GM18870 (cell line): ENCODE results near the gene RPL34.
"Not testable (repeated sequence)": the region's sequence is repeated elsewhere in the genome, so short reads cannot be mapped to it uniquely, and the experiment has no call there.

Experiments used
- ATAC-seq: cut with Tn5 transposase; IDR thresholded peaks from one replicate; pipeline ENCODE4 v1.9.1; 2021; ENCODE audit warnings: moderate library complexity; ENCODE audit not compliant: unreplicated experiment

The RPL34 gene

DNA sequence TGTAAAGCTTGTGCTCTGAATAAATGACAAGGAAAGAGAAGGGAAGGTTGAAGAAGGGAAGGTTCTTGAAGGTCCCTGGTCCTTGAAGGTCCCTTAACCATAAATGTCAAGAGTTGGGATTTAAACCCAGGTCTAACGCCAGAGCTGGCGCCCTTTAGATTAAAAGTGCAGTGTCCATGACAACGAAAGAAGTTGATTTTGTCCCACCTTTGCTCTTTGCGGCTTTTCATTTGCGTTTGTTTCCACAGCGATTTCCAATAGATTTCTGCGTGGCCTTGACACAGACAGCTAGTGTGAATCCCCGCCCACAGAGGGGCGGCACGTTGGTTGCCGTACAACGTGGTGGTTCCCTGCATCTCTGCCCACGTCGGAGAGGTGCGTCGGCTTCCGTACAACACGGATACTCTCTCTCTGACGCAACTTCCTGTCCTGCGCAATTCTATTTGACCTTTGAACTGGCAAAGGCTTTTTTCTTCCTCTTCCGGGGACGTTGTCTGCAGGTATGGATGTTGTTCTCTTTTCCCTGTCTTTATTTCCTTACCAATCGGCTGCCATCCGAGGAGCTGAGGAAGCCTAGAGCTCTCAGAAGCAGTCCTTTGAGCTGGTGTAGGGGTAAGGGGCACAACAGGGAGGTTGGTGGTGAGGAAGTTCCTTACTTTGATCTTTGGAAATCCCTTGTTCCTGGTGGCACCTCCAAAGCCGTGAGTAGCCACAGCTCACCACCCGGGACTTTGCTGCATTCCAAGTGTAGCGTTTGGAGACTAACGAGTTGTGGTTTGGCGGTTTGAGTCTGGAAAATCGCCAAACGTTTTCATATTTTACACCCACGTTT lies at the start of gene RPL34:
Gene RPL34 (plus strand): TSS at position 476 of the 832 bp plus-strand sequence. CDS start 1,384 bp downstream, outside the sequence.
- ATAC-seq: peak; percentile 99

DNA sequence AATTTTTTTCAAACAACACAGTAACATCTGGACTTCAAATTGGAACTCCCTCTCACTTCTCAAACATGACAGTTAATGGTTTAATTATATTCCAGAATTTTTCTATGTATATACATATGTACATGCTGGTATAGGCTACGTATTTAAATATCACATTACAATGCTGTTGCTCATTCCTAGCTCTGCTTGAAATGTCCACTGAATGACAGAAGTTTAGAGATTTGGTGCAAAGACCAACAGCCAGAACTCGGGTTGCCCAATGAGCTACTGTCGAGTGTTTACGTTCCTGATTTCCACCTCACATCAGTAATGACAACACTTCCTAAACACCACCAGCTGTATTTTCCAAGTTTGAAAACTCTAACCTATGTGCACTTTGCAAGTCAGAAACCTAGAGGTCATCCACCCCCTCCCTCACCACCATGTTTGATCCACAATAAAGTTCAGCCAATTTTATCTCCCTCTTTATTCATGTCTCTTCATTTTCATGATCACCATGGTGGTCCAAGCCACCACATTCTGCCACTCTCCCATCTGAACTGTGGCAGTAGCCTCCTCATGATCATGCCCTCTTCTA lies 49.3 kb upstream of the RPL34 start:
- ATAC-seq: no peak

DNA sequence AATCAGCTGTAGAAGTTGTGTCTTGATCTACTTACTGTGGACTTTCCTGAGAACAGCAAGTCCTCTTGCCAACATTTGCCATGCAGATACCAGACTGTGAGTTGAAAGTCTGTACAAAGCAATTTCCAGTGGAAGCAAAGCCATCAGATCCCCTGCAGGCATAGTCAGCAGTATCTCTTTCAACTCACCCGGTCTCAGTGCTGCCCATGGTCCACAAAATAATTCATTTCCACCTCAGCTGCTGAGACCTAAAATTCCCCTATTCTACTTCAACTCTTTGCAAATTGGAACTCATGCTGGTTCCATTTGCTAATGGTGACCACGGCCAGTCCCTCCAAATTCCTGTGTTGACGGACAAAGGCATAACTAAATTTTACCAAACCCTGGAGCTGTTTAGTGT lies 46.0 kb upstream of the RPL34 start:
- ATAC-seq: no peak

DNA sequence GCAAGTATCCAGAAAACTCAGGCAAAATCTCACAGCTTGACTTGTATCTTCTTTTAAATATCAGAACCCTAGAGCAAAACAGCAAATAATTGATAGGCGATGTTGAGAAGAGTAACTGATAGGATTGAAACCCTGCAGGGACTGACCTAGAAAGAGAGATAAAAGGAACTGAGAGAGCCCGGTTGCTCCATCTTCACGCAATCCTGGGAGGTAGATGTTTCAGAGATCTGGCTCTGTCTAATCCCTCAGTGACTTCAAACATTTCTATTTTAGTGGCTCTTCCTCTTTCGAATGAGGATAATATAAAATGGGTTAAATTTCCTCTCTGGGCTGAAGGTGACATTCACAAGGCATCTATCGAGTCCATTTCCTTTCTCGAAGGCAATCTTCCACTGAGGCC lies 39.3 kb upstream of the RPL34 start:
- ATAC-seq: no peak

DNA sequence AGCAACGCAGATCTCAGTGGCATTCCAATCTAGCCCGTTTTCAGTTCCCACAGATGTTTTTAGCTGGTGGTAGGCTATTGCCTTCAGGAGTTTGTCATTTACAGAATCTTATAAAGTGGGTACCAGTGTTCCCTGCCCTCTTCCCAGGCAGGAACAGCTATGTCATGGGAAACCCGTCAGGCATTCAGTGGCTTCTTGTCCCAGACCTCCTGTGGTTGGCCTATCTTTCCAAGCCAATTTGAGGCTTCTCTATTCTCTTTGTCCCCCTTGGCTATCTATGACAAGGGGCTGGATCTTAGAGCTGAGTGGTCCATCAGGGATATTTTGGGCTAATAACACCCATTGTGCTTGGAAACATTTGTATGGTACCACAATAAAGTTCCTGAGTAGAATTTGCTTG lies 33.6 kb upstream of the RPL34 start:
- no peak for ATAC-seq

DNA sequence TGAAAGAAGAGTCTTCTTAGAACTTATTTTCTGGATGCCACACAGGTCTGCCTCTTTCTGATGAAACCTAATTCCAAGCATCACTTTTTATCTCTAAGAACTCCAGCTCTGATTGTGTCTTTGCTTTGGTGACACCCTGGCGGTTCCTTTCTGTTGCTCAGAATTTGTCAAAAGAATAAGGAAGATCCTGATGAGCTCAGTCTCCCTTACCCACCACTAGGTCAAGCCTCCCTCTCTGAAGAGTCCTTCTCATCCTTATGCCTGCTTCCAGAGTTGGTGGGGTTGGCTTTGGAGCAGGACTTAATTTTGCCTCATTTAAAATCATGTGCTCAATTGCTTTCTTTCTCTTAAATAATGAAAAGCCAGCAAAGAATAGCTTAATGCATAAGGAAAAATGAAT lies 31.5 kb upstream of the RPL34 start:
- no peak for ATAC-seq

DNA sequence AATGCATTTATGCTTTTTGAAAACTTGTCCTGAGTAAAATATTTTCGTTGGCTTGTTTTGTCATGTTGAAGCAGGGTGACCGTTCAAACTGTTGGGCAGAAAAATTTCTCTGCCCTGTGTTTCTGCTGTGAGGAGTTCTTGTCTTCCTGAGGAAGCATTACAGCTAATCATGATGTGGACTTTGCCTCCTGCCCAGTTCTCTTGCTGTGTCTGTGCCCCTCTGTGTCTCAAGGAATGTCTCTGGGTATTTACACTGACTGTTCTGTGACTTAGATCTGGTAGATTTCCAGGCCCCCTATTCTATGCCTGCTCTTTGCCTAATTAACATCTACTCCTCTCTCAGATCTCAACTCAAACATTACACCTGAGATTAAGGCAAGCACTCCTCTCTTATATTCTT lies 30.4 kb upstream of the RPL34 start:
- ATAC-seq: no peak

DNA sequence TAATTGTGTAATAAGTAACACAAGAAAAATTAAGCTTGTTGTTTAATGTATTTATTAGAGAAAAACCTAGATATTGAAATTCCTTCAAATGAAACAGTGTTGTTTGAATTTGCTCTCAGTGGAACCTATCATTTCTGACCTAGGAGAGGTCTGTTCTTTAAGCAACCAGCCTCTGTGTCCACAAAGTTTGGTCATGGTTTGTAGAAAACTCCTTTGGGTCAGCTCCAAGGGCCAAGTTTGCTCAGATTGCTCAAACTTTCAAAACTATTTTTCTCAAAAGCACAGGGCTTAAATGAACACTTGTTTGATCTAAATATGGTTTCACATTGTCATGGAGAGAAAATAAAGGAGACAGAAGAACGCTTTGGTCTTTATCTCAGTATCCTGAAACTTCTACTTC lies 29.6 kb upstream of the RPL34 start:
- no peak for ATAC-seq

DNA sequence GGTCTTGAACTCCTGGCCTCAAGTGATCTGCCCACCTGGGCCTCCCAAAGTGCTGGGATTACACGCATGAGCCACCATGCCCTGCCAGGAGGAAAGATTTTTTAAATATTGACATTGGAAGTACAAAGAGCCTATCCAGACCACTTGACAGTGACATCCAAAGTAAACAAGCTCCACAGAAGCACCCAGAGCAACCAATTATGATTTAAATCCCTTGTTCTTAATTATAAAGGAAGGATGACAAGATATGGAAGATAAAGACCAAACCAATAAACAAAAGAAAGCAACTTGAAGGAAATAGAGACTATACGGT lies 27.7 kb upstream of the RPL34 start:
- no peak for ATAC-seq

DNA sequence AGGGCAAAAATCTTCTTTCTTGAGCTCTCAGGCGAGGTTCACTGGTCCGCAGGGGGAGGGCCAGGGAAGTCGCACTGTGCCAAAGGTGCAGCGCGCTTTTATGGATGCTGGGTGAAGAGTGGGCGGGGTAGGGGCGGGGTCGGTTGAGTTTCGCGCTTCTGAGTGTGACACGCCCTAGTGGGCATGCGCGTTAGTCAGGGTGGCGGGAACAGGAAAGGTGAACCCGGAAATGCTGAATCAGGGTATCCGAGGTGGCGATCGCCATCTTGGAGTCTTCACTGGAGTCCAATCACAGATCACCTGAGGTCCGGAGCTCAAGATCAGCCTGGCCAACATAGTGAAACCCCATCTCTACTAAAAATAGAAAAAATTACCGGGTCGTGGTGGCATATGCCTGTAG lies 26.1 kb upstream of the RPL34 start:
- ATAC-seq: not testable (repeated sequence)

DNA sequence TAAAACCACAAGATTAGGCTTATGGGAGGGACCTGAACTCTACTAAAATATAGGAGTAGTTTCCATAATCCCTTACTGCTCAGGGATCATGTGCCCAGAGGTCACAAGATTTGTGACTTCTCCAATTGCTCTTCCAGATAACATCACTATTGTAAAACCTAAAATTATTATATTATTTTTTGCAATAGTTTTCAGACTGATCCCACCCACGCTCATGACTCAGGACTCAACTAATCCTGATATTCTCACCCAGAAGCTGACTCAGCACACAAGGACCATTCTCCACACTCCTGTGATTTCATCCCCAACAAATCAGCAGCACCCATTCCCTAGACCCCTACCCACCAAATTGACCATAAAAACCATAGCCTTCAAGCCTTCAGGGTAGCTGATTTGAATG lies 24.0 kb upstream of the RPL34 start:
- no peak for ATAC-seq

DNA sequence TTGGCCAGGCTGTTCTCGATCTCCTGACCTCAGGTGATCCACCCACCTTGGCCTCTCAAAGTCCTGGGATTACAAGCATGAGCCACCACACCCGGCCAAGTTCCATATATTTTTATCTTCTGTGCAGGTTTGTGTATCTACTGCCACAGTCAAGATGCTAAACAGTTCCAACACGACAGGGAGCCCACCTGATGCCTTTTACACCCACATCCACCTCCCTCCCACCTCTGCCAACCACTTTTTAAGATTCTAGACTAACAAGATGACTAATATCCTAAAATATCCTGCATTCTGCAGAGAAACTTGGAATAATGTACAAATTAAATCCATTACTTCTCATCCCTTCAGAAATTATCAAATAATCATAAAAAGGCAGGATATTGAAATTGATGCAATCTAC lies 19.3 kb upstream of the RPL34 start:
- no peak for ATAC-seq

DNA sequence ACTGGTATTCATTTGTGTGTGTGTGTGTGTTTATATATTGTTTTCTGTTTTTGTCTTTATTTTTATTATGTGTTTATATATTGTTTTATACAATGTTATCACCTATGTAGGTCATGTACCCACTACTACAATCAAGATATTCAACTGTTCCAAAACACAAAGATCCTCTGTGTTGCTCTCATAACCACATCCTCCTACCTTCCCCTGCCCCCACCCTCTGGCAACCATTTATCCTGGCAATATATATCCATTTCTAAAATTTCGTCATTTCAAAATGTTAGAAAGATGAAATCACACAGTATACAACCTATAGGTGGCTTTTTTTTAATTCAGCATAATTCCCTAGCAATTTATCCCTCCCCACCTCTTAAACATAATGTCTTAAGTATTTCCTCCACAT lies 18.8 kb upstream of the RPL34 start:
- ATAC-seq: no peak

DNA sequence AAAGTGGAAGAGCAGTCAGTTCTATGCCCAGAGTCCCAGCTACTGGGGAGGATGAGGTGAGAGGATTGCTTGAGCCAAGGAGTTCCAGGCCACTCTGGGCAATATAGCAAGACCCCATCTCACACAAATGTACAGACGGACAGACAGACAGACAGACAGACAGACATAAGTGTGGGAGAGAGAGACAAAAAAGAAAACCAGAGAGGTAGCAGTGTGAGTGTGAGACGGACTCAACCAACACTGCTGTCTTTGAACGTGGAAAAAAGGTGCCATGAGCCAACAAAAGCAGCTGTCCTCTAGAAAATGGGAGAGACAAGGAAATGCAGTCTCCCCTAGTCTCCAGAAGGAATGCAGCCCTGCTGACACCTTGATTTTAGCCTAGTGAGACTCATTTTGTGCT lies 18.2 kb upstream of the RPL34 start:
- ATAC-seq: no peak

DNA sequence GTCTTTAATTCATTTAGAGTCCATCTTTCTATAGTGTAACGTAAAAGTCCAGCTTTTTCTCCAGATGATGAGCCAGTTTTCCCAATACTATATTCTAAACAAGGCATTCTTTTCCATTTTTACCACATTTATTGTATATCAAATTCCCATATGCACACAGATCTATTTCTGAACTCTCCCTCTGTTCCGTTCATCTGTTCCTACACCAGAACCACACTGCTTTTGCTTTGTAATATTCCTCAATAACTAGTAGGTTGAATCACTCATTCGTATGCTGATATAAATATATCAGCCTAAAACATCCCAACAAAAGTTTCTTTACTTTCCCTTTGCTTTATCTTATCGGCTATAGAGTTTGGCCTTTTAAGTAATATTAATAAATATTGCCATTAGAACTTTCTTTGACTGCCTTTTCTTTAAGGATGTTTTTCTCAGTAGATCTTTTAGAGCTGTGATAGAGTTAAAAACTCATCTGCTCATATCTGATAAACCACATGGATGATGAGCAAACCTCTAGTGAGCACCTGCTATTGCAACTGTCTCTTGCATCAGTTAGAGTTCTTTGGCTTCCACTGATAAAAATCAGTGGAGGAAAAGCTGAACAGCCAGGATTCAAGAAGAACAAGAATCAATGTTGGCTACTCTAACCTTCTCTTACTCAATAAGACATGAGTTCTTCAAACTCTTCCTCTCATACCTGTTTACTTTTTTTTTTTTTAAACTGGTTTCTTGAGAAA lies 13.1 kb upstream of the RPL34 start:
- ATAC-seq: no peak

DNA sequence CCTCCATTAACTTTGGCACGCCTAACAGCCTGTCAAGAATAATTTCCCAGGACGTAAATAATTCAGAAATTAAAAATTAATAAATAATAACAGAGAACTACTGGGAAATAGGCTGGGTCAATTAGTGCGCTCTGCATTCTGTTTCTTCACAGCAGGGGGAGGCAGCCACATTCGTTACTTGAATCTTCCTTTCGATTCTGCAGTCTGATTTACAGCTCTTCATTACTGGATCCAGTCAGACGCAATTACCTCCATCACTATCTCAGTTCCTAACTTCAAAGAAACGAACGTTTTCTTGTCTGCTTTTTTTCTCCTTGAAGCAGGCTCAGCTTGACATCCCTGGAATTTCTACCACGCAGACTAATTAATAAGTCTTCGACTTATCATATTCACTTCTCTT lies 9.0 kb upstream of the RPL34 start:
- ATAC-seq: no peak

DNA sequence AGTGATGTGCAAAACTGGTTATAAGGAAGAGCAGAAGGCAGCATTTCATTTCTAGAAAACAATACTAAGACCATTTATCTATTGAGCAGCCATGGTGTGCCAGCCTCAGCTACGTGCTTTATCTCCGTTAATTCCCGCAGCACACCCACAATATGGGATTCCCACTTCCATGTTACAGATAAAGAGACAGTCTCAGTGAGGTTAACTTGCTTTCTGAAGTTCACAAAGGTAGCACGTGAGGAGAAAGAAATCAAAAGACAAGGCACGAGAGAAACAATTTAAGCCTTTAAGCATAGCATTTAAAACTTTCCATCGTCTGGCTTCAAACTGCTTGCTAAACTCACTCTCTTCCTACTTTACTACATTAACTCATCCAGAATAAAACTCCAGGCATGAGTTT lies 8.0 kb upstream of the RPL34 start:
- no peak for ATAC-seq

DNA sequence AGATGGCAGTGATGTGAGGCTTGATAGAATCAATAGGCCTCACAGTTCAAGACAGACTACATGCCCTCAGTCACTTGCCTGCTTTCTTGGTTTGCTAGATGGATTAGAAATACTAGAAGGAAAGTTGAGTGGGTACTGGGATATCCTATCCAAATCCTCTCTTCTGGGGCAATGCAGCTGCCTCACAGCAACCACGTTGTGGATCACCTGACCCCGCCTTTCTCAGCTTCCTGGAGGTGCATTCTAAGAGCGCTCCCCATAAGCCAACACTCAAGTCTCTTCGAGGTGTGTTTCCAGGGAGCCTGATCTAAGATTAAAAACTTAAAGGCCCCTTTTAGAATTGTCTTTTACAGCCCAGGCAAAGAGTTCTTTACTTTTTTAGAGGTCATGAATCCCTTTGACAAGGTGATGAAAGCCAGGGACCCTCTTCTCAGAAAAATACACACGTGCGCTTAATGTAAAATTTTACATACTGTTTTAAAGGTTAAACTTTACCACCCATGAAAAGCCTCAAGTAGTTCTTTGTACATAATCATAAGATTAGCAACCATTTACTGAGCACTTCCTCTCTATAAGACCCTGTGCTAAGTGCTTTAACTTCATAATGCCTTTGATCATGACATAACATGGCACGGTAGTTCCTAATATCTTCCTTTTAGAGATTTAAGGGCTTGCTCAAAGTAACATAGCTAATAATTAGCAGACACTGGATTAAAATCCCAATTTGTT lies 840 bp upstream of the RPL34 start:
- ATAC-seq: peak; percentile 5

DNA sequence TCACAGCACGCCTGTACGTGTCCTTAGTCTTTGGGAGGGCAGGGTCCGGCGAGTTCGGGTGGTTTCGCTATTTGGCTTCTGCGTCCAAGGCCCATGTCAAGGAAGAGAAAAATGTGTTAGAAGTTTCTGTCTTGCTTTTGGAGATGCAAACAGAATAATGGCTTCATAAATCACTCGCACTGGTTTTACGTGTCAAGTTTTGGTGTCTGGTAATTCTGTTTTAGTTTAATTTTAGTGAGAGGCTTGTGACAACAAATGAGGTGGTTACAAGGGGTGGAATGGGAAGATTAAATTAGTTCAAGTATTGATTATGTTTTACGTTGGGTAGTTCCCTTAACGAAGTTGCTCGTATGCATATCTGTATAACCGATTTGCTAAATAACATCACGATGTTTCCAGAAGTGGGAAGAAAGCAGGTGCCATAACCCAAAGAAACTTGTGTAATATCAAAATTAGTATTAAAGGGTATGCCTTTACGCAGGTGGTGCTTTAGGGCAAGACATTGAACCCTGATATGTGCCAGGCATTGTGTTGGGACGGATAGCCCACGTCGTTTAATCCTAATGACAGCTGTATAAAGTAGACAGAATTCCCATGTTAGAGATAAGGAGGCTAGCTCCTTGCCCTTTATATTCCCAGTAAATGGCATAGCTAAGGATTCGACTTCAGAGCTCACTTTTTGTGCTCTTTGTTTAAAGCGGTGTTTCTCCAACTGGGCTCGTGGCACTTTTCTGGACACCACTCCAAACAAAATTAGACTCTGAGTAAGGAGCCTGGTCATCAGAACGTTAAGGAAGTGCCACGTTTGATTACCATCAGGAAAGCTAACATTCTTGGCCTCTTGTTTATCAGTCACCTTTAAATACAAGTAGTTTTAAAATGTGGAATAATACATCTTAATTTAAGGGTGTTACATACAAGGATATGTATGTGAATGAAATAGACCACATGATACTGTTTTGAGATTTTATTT lies 843 bp downstream of the RPL34 start:
- ATAC-seq: no peak

DNA sequence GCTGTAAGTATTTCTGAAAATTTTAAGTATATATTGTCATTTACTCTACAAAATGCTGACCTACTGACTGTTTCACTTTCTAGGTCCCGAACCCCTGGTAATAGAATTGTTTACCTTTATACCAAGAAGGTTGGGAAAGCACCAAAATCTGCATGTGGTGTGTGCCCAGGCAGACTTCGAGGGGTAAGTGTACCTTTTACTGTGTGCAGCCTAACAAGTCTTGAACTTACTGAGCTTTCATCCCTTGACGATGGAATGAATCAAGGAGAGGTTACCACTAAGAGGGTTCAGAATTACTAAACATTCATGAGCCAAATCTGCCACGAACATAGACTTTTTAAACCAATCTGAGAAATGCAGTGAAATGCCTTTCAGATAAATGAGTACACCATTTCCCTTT lies 1.6 kb downstream of the RPL34 start:
- no peak for ATAC-seq
